Keratinocyte (primary cell): ENCODE results near the gene CHST1. TPM values are rescaled to one million over a fixed set of nuclear protein-coding genes. Genes with fewer than 3 reads are reported as not detected.

Source experiments
- DNase-seq: peaks from one replicate; pipeline ENCODE4 v3.0.0-alpha.2; 2011; ENCODE audit warnings: low read depth, missing footprints, low spot score
- FAIRE-seq: peaks from 2 replicates; lab custom pipeline; 2011; peaks lifted over from hg19 to GRCh38; lab: Jason Lieb, UNC
- H2AFZ ChIP-seq: 2 replicates; pipeline ENCODE4 v1.6.0; 2012; ENCODE audit warnings: low read length, control low read depth, inconsistent platforms; ENCODE audit not compliant: control insufficient read depth
- H3K27ac ChIP-seq: 2 replicates; pipeline ENCODE4 v1.5.1; 2011; ENCODE audit warnings: low read length; ENCODE audit not compliant: control insufficient read depth, insufficient read depth
- H3K27me3 ChIP-seq: 3 replicates; pipeline ENCODE4 v1.6.0; 2011; ENCODE audit warnings: low read length; ENCODE audit not compliant: control insufficient read depth, insufficient read depth; ENCODE audit errors: extremely low read depth
- H3K36me3 ChIP-seq, 2 experiments: 2 replicates in 1 of 2; 3 replicates in 1 of 2; pipeline ENCODE4 v1.5.1; 2011; ENCODE audit warnings: low read length in 2 of 2, mild to moderate bottlenecking in 1 of 2; ENCODE audit not compliant: control insufficient read depth in 2 of 2, insufficient read depth in 2 of 2; ENCODE audit errors: extremely low read depth in 1 of 2
- H3K4me1 ChIP-seq: 3 replicates; pipeline ENCODE4 v1.5.1; 2011; ENCODE audit warnings: low read length; ENCODE audit not compliant: control insufficient read depth, insufficient read depth; ENCODE audit errors: extremely low read depth
- H3K4me2 ChIP-seq: 3 replicates; pipeline ENCODE4 v1.6.0; 2011; ENCODE audit warnings: low read depth, low read length; ENCODE audit not compliant: control insufficient read depth, insufficient read depth; ENCODE audit errors: extremely low read depth
- H3K4me3 ChIP-seq, 3 experiments: fragments of 200-600 bp in 1 of 3; sonication (generic) in 1 of 3; 2 replicates in 2 of 3; 3 replicates in 1 of 3; pipeline ENCODE4 v1.5.1; 2011 to 2016; ENCODE audit warnings: low read length in 3 of 3, mild to moderate bottlenecking in 3 of 3, control low read depth in 2 of 3, inconsistent platforms in 1 of 3, low read depth in 1 of 3, mixed read lengths in 1 of 3, mixed run types in 1 of 3, moderate library complexity in 1 of 3; ENCODE audit not compliant: control insufficient read depth in 2 of 3, insufficient read depth in 2 of 3; ENCODE audit errors: extremely low read depth in 1 of 3
- H3K79me2 ChIP-seq: 2 replicates; pipeline ENCODE4 v1.6.0; 2012; ENCODE audit warnings: low read length; ENCODE audit not compliant: control insufficient read depth, insufficient read depth
- H3K9ac ChIP-seq: 3 replicates; pipeline ENCODE4 v1.6.0; 2011; ENCODE audit warnings: low read length; ENCODE audit not compliant: control insufficient read depth, insufficient read depth; ENCODE audit errors: extremely low read depth
- H3K9me1 ChIP-seq: 3 replicates; pipeline ENCODE4 v1.6.0; 2011; ENCODE audit warnings: low read length; ENCODE audit not compliant: control insufficient read depth, insufficient read depth; ENCODE audit errors: extremely low read depth
- H3K9me3 ChIP-seq: 2 replicates; pipeline ENCODE4 v1.5.1; 2012; ENCODE audit warnings: low read depth, low read length; ENCODE audit not compliant: control insufficient read depth
- H4K20me1 ChIP-seq: 3 replicates; pipeline ENCODE4 v1.6.0; 2011; ENCODE audit warnings: low read length; ENCODE audit not compliant: control insufficient read depth, insufficient read depth; ENCODE audit errors: extremely low read depth
- CTCF ChIP-seq, 3 experiments: IDR thresholded peaks in 1 of 3; conservative IDR thresholded peaks in 1 of 3; optimal IDR thresholded peaks in 1 of 3; 2 replicates in 2 of 3; 3 replicates in 1 of 3; pipeline versions ENCODE3 to v1.5.1; 2011; ENCODE audit warnings: low read length in 3 of 3, mild to moderate bottlenecking in 3 of 3, moderate library complexity in 2 of 3, control low read depth in 1 of 3, inconsistent platforms in 1 of 3; ENCODE audit not compliant: insufficient read depth in 2 of 3; ENCODE audit errors: extremely low read depth in 1 of 3
- EZH2 ChIP-seq: IDR thresholded peaks from one replicate; pipeline ENCODE4 v1.6.1; 2012; ENCODE audit warnings: inconsistent platforms, mild to moderate bottlenecking, low read length, moderate library complexity
- dilution Hi-C: fragments of 300-500 bp; cut with MboI; formaldehyde crosslinking; loops from one replicate; pipeline ENCODE4 v1.7.0; 2020; ENCODE audit warnings: low sequenced_read_pairs; ENCODE audit not compliant: extremely low pct_ligation_motif_present
- polyA plus RNA-seq, 5 experiments: library from polyadenylated mRNA; depleted of rRNA in 3 of 5; stranded (reverse) in 3 of 5; stranded (forward) in 1 of 5; unstranded in 1 of 5; fragments of >200 nt; gene quantifications; 1 replicate in 1 of 5; 2 replicates in 3 of 5; 3 replicates in 1 of 5; pipeline versions ENCODE4 v1.2.1 to v1.2.3, GENCODE V29; 2011 to 2012; ENCODE audit warnings: missing spikeins in 2 of 5, low read depth in 1 of 5, low replicate concordance in 1 of 5

Gene CHST1
- polyA plus RNA-seq, 1 donor (not counting 4 experiments of a cell fraction or from before 2014, with no cell fraction given), result not detected

GRCh38 chr11:45622861-45623260 lies 42.6 kb downstream of the CHST1 start:
- Histone ChIP-seq H3K36me3 (no peaks in the 10 kb centered on the region), H3K4me1 (no peaks in the 10 kb centered on the region), H3K9me3 (no peaks in the 10 kb centered on the region), H3K4me3 (no peak overlapping the region), H3K27ac (no peak overlapping the region), H3K4me2 (no peak overlapping the region), H2AFZ (no peak overlapping the region), H3K79me2 (no peaks in the 10 kb centered on the region), H4K20me1 (no peaks in the 10 kb centered on the region), H3K9me1 (no peaks in the 10 kb centered on the region), H3K27me3 (no peaks in the 10 kb centered on the region), H3K9ac (no peak overlapping the region)
- no peak for TF ChIP-seq EZH2
- no peak for TF ChIP-seq CTCF (optimal IDR thresholded peaks at IDR 0.05 in 1 of 3, IDR thresholded peaks at IDR 0.05 in 1 of 3, conservative IDR thresholded peaks at IDR 0.05 in 1 of 3; ENCODE audit: extremely low read depth in 1 of 3, insufficient read depth in 2 of 3, low read length in 3 of 3)
- dilution Hi-C loops, result no loop called here
- FAIRE-seq (no peak), DNase-seq (no peak)

GRCh38 chr11:45622283-45622682 lies 43.1 kb downstream of the CHST1 start:
- no peak overlapping the region for H3K27ac ChIP-seq
- H4K20me1 ChIP-seq, result no peaks in the 10 kb centered on the region
- no peak overlapping the region for H3K4me3 ChIP-seq
- H3K27me3 ChIP-seq, result no peaks in the 10 kb centered on the region
- no peak overlapping the region for H3K4me2 ChIP-seq
- TF ChIP-seq EZH2, result no peak
- TF ChIP-seq CTCF (optimal IDR thresholded peaks at IDR 0.05 in 1 of 3, IDR thresholded peaks at IDR 0.05 in 1 of 3, conservative IDR thresholded peaks at IDR 0.05 in 1 of 3; ENCODE audit: extremely low read depth in 1 of 3, insufficient read depth in 2 of 3, low read length in 3 of 3), result no peak
- no peak overlapping the region for H3K9ac ChIP-seq
- H3K9me3 ChIP-seq, result no peaks in the 10 kb centered on the region
- H3K79me2 ChIP-seq, result no peaks in the 10 kb centered on the region
- dilution Hi-C loops, result no loop called here
- DNase-seq (no peak), FAIRE-seq (no peak)
- no peaks in the 10 kb centered on the region for H3K36me3 ChIP-seq
- H3K9me1 ChIP-seq, result no peaks in the 10 kb centered on the region
- H3K4me1 ChIP-seq, result no peaks in the 10 kb centered on the region
- no peak overlapping the region for H2AFZ ChIP-seq
